Activated CD8-positive, alpha-beta memory T cell treated with anti-CD3 and anti-CD28 coated beads for 4 hours (primary cell): Measurements from ENCODE around the gene NARS2.
A peak's percentile ranks its signal among the peaks of the same experiment; 100 is the strongest.
"Not testable (repeated sequence)": the region's sequence is repeated elsewhere in the genome, so short reads cannot be mapped to it uniquely, and the experiment has no call there.

ENCODE experiments used
- DNase-seq, 2 donors: peaks; one replicate each; pipeline ENCODE4 v3.0.0-alpha.2; 2020; ENCODE audit warnings: low read depth in 2 of 2

NARS2 gene

GRCh38 chr11:78574386-78575381 is at the start of gene NARS2:
Gene NARS2, minus strand, starts transcription at chr11:78574864. Its CDS starts 376 bp downstream, at chr11:78574488.
- DNase-seq, result peak; percentile 96 to 97

- DNase-seq, result no peak
Observed at GRCh38 chr11:78622666-78623065, 48.0 kb upstream of the NARS2 start.

- DNase-seq, result no peak
Observed at GRCh38 chr11:78620159-78620558, 45.5 kb upstream of the NARS2 start.

GRCh38 chr11:78615724-78616123 is 41.1 kb upstream of the NARS2 start:
- no peak for DNase-seq

- no peak for DNase-seq
Observed at GRCh38 chr11:78613378-78613813, 38.7 kb upstream of the NARS2 start.

GRCh38 chr11:78612721-78613377 is 38.2 kb upstream of the NARS2 start:
- no peak for DNase-seq

GRCh38 chr11:78609321-78609720 is 34.7 kb upstream of the NARS2 start:
- DNase-seq, result not testable (repeated sequence)

GRCh38 chr11:78607696-78608095 is 33.0 kb upstream of the NARS2 start:
- no peak for DNase-seq

- no peak for DNase-seq
Observed at GRCh38 chr11:78606667-78607066, 32.0 kb upstream of the NARS2 start.

- DNase-seq, result no peak
Observed at GRCh38 chr11:78605296-78605695, 30.6 kb upstream of the NARS2 start.

- no peak for DNase-seq
Observed at GRCh38 chr11:78603792-78604191, 29.1 kb upstream of the NARS2 start.

- not testable (repeated sequence) for DNase-seq
Observed at GRCh38 chr11:78602771-78603170, 28.1 kb upstream of the NARS2 start.

GRCh38 chr11:78601066-78601465 is 26.4 kb upstream of the NARS2 start:
- not testable (repeated sequence) for DNase-seq

GRCh38 chr11:78597579-78597978 is 22.9 kb upstream of the NARS2 start:
- not testable (repeated sequence) for DNase-seq

- DNase-seq, result no peak
Observed at GRCh38 chr11:78595436-78596130, 20.9 kb upstream of the NARS2 start.

- DNase-seq, result no peak
Observed at GRCh38 chr11:78594814-78595213, 20.1 kb upstream of the NARS2 start.

- DNase-seq, result no peak
Observed at GRCh38 chr11:78588517-78588916, 13.9 kb upstream of the NARS2 start.

GRCh38 chr11:78587446-78587845 is 12.8 kb upstream of the NARS2 start:
- no peak for DNase-seq

- no peak for DNase-seq
Observed at GRCh38 chr11:78586452-78587046, 11.9 kb upstream of the NARS2 start.

GRCh38 chr11:78583889-78584288 is 9.2 kb upstream of the NARS2 start:
- DNase-seq, result no peak

GRCh38 chr11:78577495-78577894 is 2.8 kb upstream of the NARS2 start:
- no peak for DNase-seq
